ENCODE results near the gene MAMSTR. TPM values are rescaled to one million over a fixed set of nuclear protein-coding genes. Genes with fewer than 3 reads are reported as not detected.

MAMSTR gene
- total RNA-seq, 1 donor: 1.7 TPM

GRCh38 chr19:48716562-48717291 is 2.8 kb downstream of the MAMSTR start:
- TF ChIP-seq, protein P1, sequence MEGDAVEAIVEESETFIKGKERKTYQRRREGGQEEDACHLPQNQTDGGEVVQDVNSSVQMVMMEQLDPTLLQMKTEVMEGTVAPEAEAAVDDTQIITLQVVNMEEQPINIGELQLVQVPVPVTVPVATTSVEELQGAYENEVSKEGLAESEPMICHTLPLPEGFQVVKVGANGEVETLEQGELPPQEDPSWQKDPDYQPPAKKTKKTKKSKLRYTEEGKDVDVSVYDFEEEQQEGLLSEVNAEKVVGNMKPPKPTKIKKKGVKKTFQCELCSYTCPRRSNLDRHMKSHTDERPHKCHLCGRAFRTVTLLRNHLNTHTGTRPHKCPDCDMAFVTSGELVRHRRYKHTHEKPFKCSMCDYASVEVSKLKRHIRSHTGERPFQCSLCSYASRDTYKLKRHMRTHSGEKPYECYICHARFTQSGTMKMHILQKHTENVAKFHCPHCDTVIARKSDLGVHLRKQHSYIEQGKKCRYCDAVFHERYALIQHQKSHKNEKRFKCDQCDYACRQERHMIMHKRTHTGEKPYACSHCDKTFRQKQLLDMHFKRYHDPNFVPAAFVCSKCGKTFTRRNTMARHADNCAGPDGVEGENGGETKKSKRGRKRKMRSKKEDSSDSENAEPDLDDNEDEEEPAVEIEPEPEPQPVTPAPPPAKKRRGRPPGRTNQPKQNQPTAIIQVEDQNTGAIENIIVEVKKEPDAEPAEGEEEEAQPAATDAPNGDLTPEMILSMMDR (IDR thresholded peaks at IDR 0.05; ENCODE audit: insufficient read depth, low read depth, low read length): no peak
- DNase-seq (ENCODE audit: low read depth): peak; percentile 44
- peak overlapping the region; percentile 41 for H3K4me3 ChIP-seq (ENCODE audit: low read depth, low read length)

GRCh38 chr19:48715681-48716171 is 3.8 kb downstream of the MAMSTR start:
- peak; percentile 70 for DNase-seq (ENCODE audit: low read depth)
- TF ChIP-seq, protein P1 (IDR thresholded peaks at IDR 0.05; ENCODE audit: insufficient read depth, low read depth, low read length): no peak
- H3K4me3 ChIP-seq (ENCODE audit: low read depth, low read length): peak overlapping the region; percentile 67

DNA sequence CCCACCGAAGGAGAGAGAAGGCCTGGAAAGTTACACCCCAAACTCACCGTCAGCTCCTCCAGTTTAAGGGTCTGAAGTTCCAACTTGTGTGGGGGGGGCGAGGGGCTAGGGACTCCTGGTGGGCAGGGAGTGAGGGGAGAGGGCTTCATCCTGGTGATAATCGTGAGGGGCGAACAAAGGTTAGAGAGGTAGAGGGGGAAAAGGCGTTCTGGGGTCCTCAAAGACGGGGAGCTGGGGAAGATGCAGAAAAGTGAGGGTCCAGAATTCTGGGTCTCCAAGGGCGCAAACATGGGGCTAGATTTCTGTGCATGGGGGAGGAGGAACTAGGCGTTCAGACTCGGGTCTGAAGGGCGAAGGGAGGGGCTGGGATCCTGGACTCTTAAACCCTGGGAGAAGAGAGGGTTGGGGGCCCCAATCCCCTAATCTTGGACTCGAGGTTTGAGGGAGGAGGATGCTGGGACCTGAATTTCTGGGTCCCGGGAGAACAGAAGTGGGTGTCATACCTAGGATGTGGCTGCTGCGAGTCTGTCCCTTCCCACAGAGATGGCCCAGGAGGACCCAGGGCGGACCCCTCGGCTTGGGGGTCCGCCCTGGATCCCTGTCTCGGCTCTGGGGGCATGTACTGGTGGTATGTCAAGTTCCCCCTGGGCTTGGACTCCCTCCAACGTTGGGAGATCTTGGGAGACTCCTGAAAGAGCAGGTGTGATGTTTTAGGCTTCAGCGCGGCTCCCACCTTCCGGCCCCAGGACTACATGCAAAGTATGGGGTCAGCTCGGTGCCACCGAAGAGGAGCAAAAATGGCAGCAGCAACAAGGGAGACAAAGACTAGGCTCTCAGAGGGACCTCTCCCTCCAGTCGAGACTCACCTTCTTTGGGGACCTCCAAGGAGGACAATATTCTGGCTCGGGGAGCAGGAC is 4.5 kb downstream of the MAMSTR start:
- H3K4me3 ChIP-seq (ENCODE audit: low read depth, low read length): peak overlapping the region; percentile 67
- TF ChIP-seq, protein P1 (IDR thresholded peaks at IDR 0.05; ENCODE audit: insufficient read depth, low read depth, low read length): no peak
- DNase-seq (ENCODE audit: low read depth): no peak

DNA sequence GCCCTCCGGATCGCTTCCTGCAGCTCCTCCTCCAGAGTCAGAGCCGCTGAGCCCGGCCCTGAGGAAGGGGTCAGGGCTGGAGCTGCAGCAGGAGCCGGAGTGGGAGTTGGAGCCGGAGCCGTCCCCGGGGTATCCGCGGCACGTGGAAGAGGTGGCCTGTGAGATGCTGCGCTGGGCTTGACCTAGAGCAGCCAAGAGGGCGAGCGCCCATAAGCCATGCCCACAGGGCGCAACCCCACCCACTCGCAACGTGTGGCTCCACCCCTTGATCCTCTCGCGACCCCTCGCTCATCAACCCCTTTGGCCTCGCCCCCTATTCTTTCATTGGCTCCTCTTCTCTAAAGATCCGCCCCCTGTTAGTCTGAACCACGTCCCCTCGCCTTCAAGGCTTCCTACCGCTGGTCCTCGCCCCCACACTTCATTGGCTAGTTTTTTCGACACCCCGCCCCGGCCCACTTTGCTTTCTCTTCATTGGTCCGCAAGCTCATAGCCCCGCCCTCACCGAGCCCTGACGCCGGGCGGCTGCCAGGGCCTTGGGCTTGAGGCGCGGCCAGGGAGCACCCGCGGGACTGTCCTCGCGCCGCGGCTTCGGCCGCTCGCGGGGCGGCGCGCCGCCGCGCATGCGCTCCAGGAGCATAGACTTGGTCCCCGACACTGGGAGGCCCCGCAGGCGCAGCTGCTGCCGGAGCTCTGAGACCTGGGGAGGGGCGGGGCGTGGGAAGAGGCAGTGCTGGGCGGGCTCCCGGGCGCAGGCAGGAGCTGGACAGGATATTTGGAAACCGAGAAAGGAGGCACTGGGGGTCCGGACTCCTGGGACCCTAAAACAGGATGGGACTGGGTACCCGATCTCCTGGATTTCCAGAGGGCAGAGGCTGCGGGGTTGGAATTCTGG is 5.4 kb downstream of the MAMSTR start:
- DNase-seq (ENCODE audit: low read depth): peak; percentile 100
- TF ChIP-seq, protein P1 (IDR thresholded peaks at IDR 0.05; ENCODE audit: insufficient read depth, low read depth, low read length): no peak
- peak overlapping the region; percentile 75 for H3K4me3 ChIP-seq (ENCODE audit: low read depth, low read length)

DNA sequence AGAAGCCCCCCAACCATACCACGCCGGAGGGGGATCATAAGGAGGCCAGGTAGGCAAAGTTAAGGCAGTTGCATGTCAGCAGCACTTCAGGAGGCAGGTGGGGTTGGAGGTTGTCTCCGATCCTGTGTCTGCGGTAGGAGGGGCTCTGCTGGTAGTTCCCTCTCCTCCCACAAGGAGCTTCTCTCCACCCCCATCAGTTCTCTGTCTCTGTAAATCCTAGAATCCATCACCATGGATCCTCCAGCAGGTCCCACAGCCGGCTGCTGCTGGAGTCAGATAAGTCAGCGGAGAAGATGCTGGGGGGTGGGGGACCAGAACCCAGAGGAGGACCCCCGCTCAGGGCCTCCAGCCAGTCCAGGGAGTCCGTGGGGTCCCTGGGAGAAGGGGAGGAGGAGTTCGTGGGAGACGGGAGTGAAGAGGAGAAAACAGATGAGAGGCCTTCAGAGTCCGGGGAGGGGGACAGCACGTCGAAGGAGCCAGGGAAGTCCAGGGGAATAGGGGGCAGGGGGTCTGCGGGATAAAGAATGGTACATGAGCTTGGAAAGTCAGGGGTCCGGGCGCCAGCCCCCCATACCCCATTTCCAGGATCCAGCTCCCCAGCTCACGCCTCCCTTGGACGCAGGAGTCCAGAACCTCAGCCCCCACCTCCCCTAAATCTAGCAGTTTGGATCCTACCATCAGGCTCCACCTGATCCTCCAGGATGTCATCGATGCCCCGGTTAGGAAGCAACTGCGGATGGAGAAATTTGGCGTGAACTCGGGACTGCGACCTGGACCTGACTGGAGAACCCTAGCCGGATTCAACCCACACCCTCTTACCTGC is 6.3 kb downstream of the MAMSTR start:
- TF ChIP-seq, protein P1 (IDR thresholded peaks at IDR 0.05; ENCODE audit: insufficient read depth, low read depth, low read length): peak; percentile 41
- DNase-seq (ENCODE audit: low read depth): no peak
- H3K4me3 ChIP-seq (ENCODE audit: low read depth, low read length): peak overlapping the region; percentile 75

Measured in fibroblast of villous mesenchyme (primary cell).